ENCODE data around the gene AKAP12. TPM values are rescaled to one million over a fixed set of nuclear protein-coding genes. Genes with fewer than 3 reads are reported as not detected.
A peak's percentile ranks its signal among the peaks of the same experiment; 100 is the strongest.

AKAP12 gene
- total and polyA plus RNA-seq, 12 donors = 5.7 to 43.3 (median 12.2) TPM

DNA sequence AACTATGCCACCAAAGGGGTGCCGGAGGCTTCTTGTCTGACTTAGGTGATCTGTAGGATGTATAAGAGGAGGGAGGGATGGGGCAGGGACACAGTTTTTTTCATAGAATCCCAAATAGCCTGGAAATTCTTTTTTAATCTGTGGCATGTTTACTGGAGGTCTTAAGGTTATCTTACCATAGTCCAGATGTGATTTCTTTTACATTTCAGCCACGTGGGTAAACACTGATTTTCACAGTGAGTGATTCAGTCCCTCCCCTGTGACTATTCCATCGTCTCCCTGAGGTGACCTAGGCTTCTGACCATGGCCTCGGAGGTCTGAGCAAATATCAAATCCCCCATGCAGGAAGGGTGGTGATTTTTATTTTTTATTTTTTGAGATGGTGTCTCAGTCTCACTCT is 67.7 kb downstream of the AKAP12 start:
- no peak for DNase-seq
- intact Hi-C loops (cut with DNase I) = no loop called here

GRCh38 chr6:151309619-151310018 is 69.9 kb downstream of the AKAP12 start:
- ATAC-seq = no peak
- 92 to 93% methylated on average over 4 of the region's 4 CpGs for WGBS, 2 donors
- no peak for DNase-seq
- intact Hi-C loops (cut with DNase I) = loop anchor here in 1 of 10 donors (10.0 kb wide), 1 partner anchor 65 kb away; no protein-coding TSS in a partner anchor
- no peak overlapping the region for H3K27ac ChIP-seq
- no peaks in the 10 kb centered on the region for H3K27me3 ChIP-seq
- H3K4me3 ChIP-seq = no peak overlapping the region
- peaks cover 0 to 17% (median 0%) of the 10 kb centered on the region in 9 donors for H3K36me3 ChIP-seq
- TF ChIP-seq, protein P1, sequence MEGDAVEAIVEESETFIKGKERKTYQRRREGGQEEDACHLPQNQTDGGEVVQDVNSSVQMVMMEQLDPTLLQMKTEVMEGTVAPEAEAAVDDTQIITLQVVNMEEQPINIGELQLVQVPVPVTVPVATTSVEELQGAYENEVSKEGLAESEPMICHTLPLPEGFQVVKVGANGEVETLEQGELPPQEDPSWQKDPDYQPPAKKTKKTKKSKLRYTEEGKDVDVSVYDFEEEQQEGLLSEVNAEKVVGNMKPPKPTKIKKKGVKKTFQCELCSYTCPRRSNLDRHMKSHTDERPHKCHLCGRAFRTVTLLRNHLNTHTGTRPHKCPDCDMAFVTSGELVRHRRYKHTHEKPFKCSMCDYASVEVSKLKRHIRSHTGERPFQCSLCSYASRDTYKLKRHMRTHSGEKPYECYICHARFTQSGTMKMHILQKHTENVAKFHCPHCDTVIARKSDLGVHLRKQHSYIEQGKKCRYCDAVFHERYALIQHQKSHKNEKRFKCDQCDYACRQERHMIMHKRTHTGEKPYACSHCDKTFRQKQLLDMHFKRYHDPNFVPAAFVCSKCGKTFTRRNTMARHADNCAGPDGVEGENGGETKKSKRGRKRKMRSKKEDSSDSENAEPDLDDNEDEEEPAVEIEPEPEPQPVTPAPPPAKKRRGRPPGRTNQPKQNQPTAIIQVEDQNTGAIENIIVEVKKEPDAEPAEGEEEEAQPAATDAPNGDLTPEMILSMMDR (IDR thresholded peaks at IDR 0.05) = no peak
- H3K9me3 ChIP-seq = no peaks in the 10 kb centered on the region
- peaks cover 0 to 12% (median 0%) of the 10 kb centered on the region in 9 donors for H3K4me1 ChIP-seq

More for the DNA sequence above, 67.7 kb downstream of the AKAP12 start:
- H3K27me3 ChIP-seq = no peaks in the 10 kb centered on the region
- no peaks in the 10 kb centered on the region for H3K4me1 ChIP-seq
- TF ChIP-seq, protein P1 (IDR thresholded peaks at IDR 0.05) = no peak
- ATAC-seq = no peak
- WGBS, 2 donors = 67 to 71% methylated on average over 4 of the region's 4 CpGs
- H3K27ac ChIP-seq = no peak overlapping the region
- H3K4me3 ChIP-seq = no peak overlapping the region
- peaks cover 0 to 17% (median 0%) of the 10 kb centered on the region in 9 donors for H3K36me3 ChIP-seq
- no peaks in the 10 kb centered on the region for H3K9me3 ChIP-seq

- intact Hi-C loops (cut with DNase I) = loop anchor here in 1 of 10 donors (10.0 kb wide), 1 partner anchor 65 kb away; no protein-coding TSS in a partner anchor
- TF ChIP-seq, protein P1 (IDR thresholded peaks at IDR 0.05) = no peak
- 76 to 86% methylated on average over 12 of the region's 12 CpGs for WGBS, 2 donors
- Histone ChIP-seq H3K4me3 (peak overlapping the region in 1 of 10 donors; percentile 6), H3K4me1 (peaks cover 0 to 12% (median 0%) of the 10 kb centered on the region in 9 donors), H3K27ac (no peak overlapping the region), H3K36me3 (peaks cover 0 to 17% (median 0%) of the 10 kb centered on the region in 9 donors), H3K27me3 (no peaks in the 10 kb centered on the region), H3K9me3 (peaks cover 0 to 4% (median 0%) of the 10 kb centered on the region in 11 donors)
- DNase-seq = no peak
- ATAC-seq = no peak
Measured at GRCh38 chr6:151310279-151310678, 70.5 kb downstream of the AKAP12 start.

DNA sequence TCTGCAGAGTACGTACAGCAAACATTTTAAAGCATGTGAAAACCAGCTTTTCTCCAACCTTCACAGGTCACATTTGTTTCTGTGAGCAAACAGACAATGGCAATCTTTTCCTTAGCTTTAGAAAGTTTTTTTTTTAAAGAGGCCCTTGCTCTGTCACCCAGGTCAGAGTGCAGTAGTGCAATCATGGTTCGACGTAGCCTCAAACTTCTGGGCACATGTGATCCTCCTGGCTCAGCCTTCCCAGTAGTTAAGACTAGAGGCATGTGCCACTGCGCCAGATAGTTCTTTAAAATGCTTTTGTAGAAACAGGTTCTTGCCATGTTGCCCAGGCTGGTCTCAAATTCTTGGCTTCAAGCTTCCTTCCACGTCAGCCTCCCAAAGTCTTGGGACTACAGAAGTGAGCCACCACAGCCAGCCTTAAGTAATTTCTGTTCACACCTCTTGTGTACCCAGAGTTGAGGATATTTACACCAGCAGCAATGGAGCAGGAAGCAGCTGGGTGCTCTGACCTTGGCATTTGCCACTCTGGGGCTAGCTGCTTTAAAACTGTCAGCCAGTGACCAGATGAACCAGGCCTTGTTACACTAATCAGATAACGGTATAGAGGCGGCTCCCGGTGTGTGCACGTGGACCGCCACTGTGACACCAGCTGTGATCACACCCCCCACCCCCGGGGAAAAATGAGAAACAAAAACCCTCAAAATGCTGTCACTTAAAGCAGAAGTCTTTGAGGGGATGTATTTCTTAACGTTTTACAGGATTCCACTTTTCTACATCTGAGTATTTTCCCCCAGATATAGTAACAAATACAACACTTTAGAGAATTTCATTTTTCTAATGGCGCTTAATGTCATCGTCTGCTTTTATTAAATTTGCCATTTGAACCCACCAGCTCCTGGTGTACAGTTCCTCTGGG is 71.3 kb downstream of the AKAP12 start:
- no peak for DNase-seq
- TF ChIP-seq, protein P1 (IDR thresholded peaks at IDR 0.05) = no peak
- Histone ChIP-seq H3K27me3 (no peaks in the 10 kb centered on the region), H3K4me1 (peaks cover 0 to 12% (median 0%) of the 10 kb centered on the region in 9 donors), H3K27ac (no peak overlapping the region), H3K4me3 (no peak overlapping the region), H3K36me3 (peaks cover 0 to 14% (median 0%) of the 10 kb centered on the region in 9 donors), H3K9me3 (peaks cover 0 to 8% (median 0%) of the 10 kb centered on the region in 11 donors)
- intact Hi-C loops (cut with DNase I) = loop anchor here in 1 of 10 donors (10.0 kb wide), 1 partner anchor 66 kb away; no protein-coding TSS in a partner anchor
- WGBS, 2 donors = 81 to 85% methylated on average over 14 of the region's 14 CpGs
- no peak for ATAC-seq

Measured in heart right ventricle (tissue), 16 donors.